A673 (cell line): ENCODE measurements around the gene MAP7. TPM values are rescaled to one million over a fixed set of nuclear protein-coding genes. Genes with fewer than 3 reads are reported as not detected.

Experiments used
- BruUV-seq: library from RNA; stranded (reverse); fragments of 400-500 nt; replicated peaks from 2 replicates; lab custom pipeline; 2021; lab: Mats Ljungman, UMichigan
- CTCF ChIA-PET: fragments of 300-600 bp; sonication (Branson Sonifier 250); formaldehyde crosslinking; loops from one replicate; lab custom pipeline; 2022; ENCODE audit warnings: antibody characterized with exemption; lab: Charles Lee
- POLR2A ChIA-PET: fragments of 300-600 bp; sonication (Branson Sonifier 250); formaldehyde crosslinking; loops from one replicate; lab custom pipeline; 2022; ENCODE audit warnings: antibody characterized with exemption; ENCODE audit not compliant: low non-redundant PET; lab: Charles Lee
- DNase-seq: peaks from one replicate; pipeline ENCODE4 v3.0.0-alpha.2; 2015; ENCODE audit warnings: low spot score
- H3K27ac ChIP-seq: fragments of 200-600 bp; sonication (generic); 2 replicates; pipeline ENCODE4 v1.5.1; 2016; ENCODE audit warnings: mixed run types, low read depth, mild to moderate bottlenecking, mixed read lengths, antibody characterized with exemption, low read length; ENCODE audit not compliant: poor library complexity, severe bottlenecking
- H3K27me3 ChIP-seq: fragments of 200-600 bp; sonication (generic); replicated peaks from 2 replicates; pipeline ENCODE4 v1.6.1; 2017; ENCODE audit warnings: mixed run types, low read depth, mild to moderate bottlenecking, mixed read lengths, antibody characterized with exemption, low read length; ENCODE audit not compliant: insufficient read depth, poor library complexity
- H3K36me3 ChIP-seq: fragments of 200-600 bp; sonication (generic); 2 replicates; pipeline ENCODE4 v1.6.1; 2016; ENCODE audit warnings: mixed run types, mild to moderate bottlenecking, mixed read lengths, antibody characterized with exemption, low read length; ENCODE audit not compliant: insufficient read depth, poor library complexity, severe bottlenecking
- H3K4me1 ChIP-seq: fragments of 200-600 bp; sonication (generic); 2 replicates; pipeline ENCODE4 v1.6.1; 2017; ENCODE audit warnings: mixed run types, mild to moderate bottlenecking, mixed read lengths, antibody characterized with exemption, low read length; ENCODE audit not compliant: insufficient read depth, poor library complexity, severe bottlenecking
- H3K4me3 ChIP-seq: fragments of 200-600 bp; sonication (generic); 2 replicates; pipeline ENCODE4 v1.5.1; 2016; ENCODE audit warnings: low read depth, mixed run types, mild to moderate bottlenecking, mixed read lengths, low read length; ENCODE audit not compliant: poor library complexity, severe bottlenecking
- H3K9me3 ChIP-seq: fragments of 200-600 bp; sonication (generic); 2 replicates; pipeline ENCODE4 v1.6.1; 2016; ENCODE audit warnings: mixed run types, low read depth, mild to moderate bottlenecking, mixed read lengths, antibody characterized with exemption, low read length; ENCODE audit not compliant: poor library complexity, severe bottlenecking
- CTCF ChIP-seq: fragments of 300-800, 200-600 bp; sonication (generic); conservative IDR thresholded peaks from 2 replicates; pipeline ENCODE4 v1.5.1; 2017; ENCODE audit warnings: low read depth, mild to moderate bottlenecking, antibody characterized with exemption, low read length, moderate library complexity, mixed read lengths
- EZH2 ChIP-seq: fragments of 200-600 bp; sonication (generic); IDR thresholded peaks from 2 replicates; pipeline ENCODE4 v1.6.1; 2017; ENCODE audit warnings: borderline replicate concordance, low read depth, mild to moderate bottlenecking, mixed read lengths, antibody characterized with exemption, low read length; ENCODE audit not compliant: poor library complexity, severe bottlenecking
- intact Hi-C: fragments of 100-400 bp; cut with micrococcal nuclease; formaldehyde crosslinking; loops from one replicate; pipeline ENCODE4 v1.10.0; 2022; ENCODE audit not compliant: unreplicated experiment
- total RNA-seq: library from RNA; stranded (reverse); gene quantifications from 2 replicates; pipeline ENCODE4 v1.2.3, GENCODE V29; 2021

Gene MAP7
- total RNA-seq, 1 experiment from 2014 or later: 0.09 TPM

GRCh38 chr6:136551103-136551502 is 881 bp upstream of the MAP7 start:
- no TSS peak for BruUV-seq
- no peak for DNase-seq
- no peak overlapping the region for H3K27ac ChIP-seq
- peaks cover 43% of the 10 kb centered on the region for H3K27me3 ChIP-seq
- H3K9me3 ChIP-seq: no peaks in the 10 kb centered on the region
- H3K36me3 ChIP-seq: no peaks in the 10 kb centered on the region
- ChIA-PET POLR2A (no interaction called here), CTCF (no interaction called here)
- intact Hi-C loops: no loop called here
- TF ChIP-seq EZH2 (no peak), CTCF (no peak)
- peak overlapping the region; percentile 56 for H3K4me3 ChIP-seq
- H3K4me1 ChIP-seq: peaks cover 12% of the 10 kb centered on the region

GRCh38 chr6:136550045-136550329 is 235 bp downstream of the MAP7 start:
- peaks cover 43% of the 10 kb centered on the region for H3K27me3 ChIP-seq
- peaks cover 12% of the 10 kb centered on the region for H3K4me1 ChIP-seq
- H3K9me3 ChIP-seq: no peaks in the 10 kb centered on the region
- no peaks in the 10 kb centered on the region for H3K36me3 ChIP-seq
- intact Hi-C loops: no loop called here
- H3K4me3 ChIP-seq: peak overlapping the region; percentile 56
- H3K27ac ChIP-seq: no peak overlapping the region
- no peak for TF ChIP-seq EZH2
- TF ChIP-seq CTCF: no peak
- no TSS peak for BruUV-seq
- DNase-seq: no peak
- ChIA-PET CTCF (interaction anchor here (0.6 to 0.7 kb wide), 2 partner anchors 9 kb away, joined by 3 read pairs; no protein-coding TSS in a partner anchor), POLR2A (no interaction called here)

- BruUV-seq: no TSS peak
- no peaks in the 10 kb centered on the region for H3K36me3 ChIP-seq
- CTCF ChIA-PET: interaction anchor here (0.6 to 0.7 kb wide), 3 partner anchors 9 to 638 kb away, joined by 3 read pairs; no protein-coding TSS in a partner anchor
- H3K9me3 ChIP-seq: no peaks in the 10 kb centered on the region
- intact Hi-C loops: no loop called here
- peaks cover 12% of the 10 kb centered on the region for H3K4me1 ChIP-seq
- no peak for DNase-seq
- peaks cover 46% of the 10 kb centered on the region for H3K27me3 ChIP-seq
- peak; percentile 36 for TF ChIP-seq EZH2
- no peak for TF ChIP-seq CTCF
- POLR2A ChIA-PET: no interaction called here
- H3K4me3 ChIP-seq: peak overlapping the region; percentile 56
- no peak overlapping the region for H3K27ac ChIP-seq
These were observed 750 bp downstream of the MAP7 start for GRCh38 chr6:136549300-136550044.
